Measurements from ENCODE around the gene BMP3.

The BMP3 gene

DNA sequence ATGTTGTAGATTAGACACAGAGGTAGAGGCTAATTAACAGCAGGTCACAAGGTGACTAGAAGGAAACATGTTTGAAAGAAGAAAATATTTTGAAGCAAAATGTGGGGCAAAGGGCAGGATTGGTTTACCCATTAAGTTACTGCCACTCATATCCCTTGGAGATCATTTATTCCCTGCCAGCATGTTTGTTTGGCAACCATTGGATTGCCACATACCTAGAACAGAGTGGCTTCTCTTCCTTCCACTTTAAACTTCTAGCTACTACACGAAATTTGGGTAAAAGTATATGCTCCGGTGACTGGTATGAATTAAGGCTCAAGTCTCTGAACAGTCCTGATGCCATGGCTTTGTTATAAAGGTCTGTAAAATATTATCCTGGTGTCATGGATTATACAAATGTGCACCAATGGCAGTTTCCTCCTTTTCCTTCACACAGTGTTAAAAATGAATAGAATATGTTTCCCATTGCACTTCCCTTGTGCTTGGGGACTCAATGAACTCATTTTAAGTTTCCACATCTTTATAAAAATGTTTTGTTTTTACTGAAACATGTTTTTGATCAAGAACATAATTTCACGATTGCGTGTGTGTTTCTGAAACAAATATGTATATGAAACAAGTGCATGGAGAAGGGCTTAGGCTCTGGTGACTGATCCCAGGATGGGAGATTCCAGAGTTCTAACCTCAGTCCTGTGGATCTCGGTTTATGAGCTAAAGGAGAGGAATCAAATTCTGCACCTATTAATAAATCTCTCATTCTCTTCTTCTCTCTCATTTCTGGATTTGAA lies 12.3 kb downstream of the BMP3 start:
- no peak for DNase-seq

DNA sequence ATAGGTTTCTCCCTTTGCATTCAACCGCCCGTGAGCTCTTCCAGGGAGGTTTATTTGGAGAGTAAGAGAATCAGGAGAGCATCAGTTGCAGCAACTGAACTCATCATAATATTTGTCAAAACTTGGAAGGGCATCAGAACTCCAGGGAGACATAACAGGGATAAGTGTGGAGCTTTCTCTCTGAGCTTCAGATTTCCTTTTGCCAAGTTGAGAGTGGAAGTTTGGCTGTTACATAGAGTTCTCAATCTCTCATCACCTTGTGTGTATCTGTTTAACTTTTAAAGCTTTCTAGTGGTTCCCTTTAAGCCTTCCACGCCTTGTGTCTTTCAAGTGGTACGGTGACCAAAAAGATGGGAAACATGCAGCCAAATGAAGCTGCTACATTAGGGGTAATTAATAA lies 18.8 kb downstream of the BMP3 start:
- no peak for DNase-seq

DNA sequence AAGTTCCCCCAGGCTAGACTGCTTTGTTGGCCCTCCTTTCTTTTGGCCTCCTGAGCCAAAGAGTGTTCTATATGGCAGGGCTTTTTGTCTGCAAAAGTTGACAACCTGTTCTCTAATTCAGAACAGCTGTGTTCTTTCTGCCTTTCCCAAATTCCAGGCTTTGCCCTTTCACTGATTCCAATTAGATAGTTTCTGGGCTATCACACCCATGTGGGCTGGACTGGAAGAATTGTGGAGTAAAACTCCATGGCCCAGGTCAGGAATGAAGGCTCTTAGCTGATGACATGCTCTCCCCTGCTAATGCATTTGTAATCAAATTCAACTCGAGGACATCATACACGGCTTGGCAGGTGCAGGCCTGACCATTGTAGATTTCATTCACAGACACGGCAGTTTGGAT lies 19.4 kb downstream of the BMP3 start:
- no peak for DNase-seq

DNA sequence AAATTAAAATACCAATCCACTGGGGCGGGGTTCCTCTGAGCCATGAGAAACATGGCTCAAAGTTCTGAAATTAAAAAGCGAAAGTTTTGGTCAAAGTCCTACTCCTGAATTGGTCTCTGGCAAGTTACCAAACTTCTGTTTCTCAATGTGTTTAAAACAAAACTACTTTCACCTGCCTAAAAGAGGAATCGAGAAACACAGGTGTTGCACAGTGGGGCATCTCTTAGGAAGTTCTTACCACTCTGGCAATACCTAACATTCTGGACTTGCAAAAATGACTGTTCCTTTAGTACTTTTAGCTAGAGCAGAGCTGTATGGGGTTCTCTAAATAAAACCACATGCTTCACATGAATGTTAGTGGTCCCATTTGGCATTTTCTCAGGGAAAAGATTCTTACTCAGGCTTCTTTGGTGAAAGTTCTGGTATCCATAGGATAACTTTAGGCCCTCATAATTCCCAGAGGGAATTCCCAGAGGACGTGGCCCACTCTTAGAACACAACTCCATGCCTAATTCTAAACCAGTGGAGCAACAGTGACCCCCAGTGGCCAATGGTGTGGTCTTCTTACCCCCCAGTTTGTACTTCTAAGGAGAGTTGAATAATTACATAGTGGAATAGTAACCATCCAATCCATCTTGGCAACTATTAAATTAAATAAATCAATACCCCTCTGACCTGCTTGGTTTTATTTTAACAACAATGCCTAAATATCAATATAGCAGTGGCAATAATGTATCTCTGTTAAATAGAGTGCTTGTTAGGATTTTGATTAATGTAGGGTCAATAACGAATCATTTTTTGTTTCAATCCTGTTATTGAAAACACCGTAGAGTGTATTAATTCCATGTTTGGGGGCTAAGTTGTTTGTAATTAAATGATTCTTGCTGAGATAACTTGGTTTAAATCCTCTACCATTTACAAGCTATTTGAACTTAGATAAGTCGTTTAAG lies 21.9 kb downstream of the BMP3 start:
- peak; percentile 10 for DNase-seq

DNA sequence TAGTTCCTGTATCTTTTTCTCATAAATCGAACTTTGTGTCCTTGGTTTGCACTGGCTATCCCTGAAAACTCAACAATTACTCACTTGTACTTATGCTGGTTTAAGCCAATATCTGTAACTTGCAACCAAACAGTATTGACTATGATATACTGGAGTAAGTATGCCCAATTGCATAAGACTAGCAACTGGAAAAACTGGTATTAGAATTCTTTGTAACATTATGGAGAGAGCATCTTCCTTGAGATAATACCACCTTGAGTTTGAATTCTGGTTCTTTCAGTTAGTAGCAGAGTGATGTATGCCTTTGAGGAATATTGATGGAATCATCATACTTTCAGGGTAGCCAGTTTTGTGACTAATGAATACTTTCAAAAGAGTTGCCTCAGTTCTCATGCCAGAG lies 28.1 kb downstream of the BMP3 start:
- DNase-seq = no peak

DNA sequence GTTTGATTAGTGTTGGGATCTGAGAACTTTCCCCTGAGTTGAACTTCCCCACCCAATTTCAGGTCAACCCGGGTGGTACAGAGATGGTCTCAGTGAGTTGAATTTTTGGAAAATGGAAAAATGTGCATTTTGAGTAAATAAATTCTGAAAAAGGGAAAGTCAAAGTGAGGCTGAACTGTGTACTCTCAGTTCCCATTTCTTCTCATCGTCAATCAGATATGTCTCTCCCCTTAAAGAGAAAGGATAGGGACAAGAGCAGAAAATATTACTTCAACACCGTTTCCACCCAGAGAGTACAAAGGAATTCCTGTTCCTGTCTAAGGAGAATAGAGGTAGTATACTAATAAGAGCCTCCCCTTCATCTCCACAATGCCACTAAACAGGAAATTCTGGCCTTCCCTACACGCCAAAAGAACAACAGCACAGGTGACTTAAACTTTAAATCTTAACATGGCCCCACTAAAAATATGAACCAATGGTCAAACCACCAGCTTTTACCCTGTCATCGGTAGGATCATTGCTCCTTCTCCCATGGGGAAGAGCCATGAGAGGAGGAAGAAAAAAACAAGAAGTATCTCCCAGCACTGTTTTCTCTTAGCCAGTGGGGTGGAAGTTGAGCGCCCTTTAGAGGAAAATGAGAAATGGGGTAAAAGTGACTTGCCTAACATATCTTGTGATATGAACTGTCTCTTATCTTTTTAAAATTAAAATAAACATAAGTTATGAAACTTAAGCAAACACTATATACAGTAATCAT lies 30.3 kb downstream of the BMP3 start:
- DNase-seq = no peak

DNA sequence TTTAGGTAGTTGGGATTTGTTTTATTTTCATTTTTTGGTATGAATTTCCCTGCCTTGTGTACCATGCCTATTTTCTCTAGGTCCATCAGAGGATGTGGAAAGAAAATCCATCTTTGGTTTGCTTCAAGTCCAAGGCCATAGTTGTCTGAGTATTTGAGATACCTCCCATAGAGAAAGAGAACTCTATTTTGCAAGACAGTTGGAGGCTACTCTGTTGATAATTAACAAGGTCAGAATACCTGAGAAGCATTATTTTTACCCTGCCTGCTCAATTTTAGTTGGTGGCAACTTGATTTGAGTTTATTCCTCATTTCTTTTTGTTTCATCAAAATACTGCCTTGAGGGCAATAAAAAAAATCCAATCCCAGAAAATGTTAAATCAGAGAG lies 30.8 kb downstream of the BMP3 start:
- no peak for DNase-seq

DNA sequence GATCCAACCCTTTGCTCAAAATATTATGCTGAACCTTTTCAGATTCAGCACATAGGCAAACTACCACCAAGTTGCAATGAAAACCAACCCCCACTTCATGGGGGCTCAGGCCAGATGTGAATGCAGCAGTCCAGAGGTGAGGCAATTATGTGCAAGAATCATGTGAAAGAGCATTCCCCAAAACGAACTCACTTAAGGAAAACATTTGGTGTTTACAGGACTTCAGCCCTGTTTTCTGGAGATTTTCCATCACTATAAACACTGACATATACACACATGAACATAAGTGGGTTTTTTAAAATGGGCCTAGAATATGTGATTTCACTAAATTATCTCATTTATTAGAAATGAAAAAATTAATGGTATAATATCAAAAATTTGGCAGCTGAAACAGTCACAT lies 31.5 kb downstream of the BMP3 start:
- DNase-seq = no peak

DNA sequence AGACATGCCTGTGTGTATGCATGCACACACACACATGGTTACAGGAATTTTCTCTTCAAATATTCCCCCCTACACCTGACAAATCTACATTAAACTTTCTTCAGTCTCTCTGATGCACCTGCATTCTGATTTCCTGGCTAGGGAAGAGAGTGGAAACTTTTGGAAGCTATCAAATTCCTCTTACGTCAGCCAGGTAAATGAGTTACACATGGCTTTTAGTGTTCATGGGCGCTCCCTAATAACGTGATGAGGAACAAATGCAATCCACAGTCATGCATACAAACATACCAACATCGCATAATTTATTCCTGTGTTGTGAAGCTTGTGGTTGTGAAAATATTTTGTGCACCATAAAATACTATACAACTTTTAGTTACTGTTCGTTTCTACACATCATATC lies 34.9 kb downstream of the BMP3 start:
- no peak for DNase-seq

DNA sequence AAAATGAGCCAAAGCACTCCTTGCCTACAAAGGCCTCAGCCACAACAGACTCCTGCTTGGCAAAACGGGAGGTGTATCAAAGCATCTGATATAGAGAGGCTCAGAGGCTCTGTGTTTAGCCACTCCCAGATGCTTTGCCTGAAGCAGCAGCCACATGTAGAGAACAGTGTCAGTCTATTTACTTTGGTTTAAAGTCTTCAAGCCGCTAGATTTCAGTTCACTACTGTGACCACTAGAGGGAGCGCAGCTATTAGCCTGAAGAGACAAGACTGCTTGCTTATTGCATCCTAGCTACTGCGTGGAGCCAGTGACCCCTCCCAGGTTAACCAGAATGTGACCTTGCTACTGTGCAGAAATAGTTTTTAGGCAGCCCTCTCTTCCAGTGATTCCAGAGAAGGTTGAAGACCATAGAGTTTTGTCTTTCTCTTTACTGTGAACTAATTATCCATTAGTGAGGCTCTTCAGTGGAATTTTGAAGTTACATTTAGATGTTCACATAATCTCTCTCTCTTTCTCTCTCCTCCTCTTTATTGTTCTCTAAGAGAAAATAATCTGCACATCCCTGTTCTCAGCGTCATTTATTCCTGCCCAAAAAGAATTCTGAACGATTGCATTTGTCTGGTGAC lies 39.3 kb downstream of the BMP3 start:
- DNase-seq = peak; percentile 56

DNA sequence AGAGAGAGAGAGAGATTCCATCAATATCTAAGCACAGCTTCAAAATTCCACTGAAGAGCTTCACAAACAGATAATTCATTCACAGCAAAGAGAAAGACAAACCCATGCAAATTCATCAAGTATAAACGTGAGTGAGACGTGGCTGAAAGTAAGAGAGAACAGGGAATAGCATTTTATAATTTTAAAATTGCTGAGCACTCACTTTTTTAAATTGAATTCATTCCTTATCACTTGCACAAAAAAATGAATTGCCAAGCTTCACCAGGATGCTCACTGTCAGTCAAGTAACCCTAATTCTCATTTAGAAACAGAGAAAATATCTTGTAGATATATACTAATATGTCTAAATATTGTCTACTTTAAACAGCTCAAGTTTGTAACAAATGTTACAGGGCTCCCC lies 40.5 kb downstream of the BMP3 start:
- DNase-seq = no peak

DNA sequence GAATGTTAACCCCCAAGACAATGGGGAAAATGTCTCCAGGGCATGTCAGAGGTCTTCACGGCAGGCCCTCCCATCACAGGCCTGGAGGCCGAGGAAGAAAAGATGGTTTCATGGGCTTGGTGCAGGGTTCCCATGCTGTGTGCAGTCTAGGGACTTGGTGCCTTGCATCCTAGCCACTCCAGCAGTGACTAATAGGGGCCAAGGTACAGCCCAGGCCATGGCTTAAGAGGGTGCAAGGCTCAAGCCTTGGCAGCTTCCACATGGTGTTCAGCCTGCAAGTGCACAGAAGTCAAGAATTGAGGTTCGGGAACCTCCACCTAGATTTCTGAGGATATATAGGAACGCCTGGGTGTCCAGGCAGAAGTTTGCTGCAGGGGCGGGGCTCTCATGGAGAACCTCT lies 50.6 kb downstream of the BMP3 start:
- no peak for DNase-seq

DNA sequence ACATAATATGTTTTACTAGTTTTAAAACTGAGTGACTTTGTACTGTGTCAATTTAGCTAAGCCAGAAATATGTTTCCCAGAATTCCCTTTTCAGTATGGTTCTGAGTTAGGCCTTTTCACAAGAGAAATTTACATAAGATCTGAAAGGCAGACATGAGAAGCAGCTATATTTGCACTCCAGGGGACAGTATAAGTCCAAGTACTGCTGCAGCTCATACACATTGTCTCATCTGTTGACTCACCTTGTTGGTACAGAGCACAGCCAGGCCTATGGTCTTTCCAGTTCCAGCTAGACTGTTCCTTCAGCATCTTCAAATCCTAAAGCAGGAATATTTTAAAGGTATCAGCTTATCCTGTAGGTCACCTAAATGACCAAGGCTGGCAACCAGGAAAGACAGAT lies 53.5 kb downstream of the BMP3 start:
- no peak for DNase-seq

DNA sequence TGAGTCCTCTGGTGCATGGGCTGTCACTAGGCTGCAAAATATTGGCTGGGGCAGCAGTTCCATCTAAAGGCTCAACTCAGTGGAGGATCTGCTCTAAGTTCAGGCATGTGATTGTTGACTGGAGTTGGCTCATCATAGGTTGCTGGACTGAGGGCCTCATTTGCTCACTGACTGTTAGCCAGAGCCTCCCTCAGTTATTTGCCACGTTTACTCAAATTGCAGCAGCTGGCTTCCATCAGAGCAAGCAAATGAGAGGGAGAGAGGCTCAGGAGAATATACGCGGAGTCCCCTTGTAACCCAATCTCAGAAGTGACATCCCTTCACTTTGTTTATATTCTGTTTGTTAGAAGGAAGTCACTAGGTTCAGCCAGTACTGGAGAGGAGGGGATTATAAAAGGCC lies 54.1 kb downstream of the BMP3 start:
- DNase-seq = no peak

DNA sequence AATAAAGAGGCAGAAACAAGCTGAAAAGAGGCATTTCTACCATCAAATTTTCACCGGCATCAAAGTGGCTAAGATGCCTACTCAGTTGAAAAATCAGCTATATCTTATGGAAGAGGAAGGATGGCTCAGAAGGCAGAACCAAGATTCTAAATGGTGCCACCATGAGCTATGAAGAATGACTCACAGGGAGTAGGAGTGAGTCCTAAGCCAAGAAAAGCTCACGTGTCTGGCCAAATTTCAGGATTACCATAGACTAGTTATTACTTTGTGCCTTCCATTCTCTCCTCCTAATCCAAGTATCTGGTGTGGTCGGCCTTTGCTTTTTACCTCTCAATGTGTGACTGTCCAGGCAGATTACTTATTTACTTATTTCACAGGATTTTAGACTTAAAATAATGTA lies 54.8 kb downstream of the BMP3 start:
- no peak for DNase-seq

DNA sequence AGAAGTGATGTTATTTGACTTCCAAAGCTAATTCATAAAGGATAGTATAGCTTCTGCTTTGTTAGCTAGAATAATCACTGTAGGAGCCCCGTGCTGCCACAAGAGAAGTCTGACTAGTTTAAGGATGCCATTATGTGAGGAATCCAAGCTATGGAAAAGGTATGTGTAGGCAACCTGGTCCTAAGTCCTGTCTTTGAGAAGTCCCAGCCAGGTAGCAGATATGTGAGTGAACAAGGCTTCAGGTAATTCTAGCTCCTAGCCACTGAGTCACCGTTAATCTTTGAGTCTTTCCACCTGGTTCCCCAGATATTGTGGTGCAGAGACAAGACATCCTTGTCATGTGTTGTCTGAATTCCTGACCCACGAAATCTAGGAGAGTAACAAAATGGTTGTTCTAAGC lies 55.5 kb downstream of the BMP3 start:
- no peak for DNase-seq

DNA sequence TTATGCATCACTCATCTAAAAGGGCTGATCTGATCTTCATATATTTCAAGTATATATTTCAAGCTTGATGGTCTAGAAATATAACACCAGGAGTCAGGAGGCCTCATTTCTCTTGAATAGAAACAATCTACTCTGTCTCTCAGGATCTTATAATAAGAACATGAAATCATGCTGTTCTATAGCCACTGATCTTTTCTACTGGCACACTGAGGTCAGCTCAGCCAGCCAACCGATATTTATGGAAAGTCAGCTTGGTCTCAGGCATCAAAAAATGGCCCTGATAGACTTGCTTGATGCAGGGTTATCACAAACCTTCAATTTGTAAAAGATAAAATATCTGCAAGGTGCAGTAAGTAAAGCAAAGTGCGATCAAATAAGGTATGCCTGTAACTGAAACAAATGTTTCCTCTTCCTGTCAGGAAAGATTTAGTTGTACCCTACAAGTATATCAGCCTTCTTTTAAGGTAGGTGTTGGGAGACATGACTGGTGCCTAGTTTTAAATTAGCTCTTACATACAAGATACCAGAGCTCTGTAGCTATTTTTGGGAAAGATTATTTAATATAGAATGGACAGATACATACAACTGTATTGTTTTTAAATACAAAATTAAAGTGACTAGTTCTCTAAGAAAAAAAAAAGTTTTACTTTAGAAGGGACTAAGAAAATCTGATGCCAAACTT lies 63.4 kb downstream of the BMP3 start:
- no peak for DNase-seq

DNA sequence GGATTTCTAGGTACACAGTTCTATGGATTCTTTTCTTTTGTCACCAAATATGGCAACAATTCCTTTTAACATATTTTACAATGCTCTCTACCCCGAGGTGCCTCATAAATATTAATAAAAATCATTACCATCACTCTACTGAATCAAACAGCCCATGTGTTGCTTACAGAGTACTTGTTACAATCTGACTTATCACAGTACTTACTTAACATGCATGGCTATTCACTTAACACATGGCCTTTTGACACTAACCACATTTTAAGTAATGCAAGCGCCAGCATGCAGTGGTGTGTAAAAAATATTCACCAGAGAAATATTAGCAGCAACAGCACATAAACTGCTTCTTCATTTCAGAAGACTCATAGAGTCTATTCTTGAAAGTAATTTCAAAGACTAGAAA lies 64.9 kb downstream of the BMP3 start:
- no peak for DNase-seq

DNA sequence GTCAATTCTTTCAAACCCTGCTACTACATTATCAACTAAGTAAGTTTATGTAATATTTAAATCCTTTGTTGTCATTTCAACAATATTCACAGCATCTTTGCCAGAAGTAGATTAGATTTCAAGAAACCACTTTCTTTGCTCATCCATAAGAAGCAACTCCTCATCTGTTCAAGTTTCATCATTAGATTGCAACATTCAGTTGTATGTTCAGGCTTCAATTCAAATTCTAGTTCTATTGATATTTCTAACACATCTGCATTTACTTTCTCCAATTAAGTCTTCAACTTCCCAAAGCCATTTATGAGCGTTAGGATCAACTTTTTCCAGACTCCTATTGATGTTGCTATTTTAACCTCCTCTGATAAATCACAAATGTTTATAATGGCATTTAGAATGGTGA lies 66.1 kb downstream of the BMP3 start:
- no peak for DNase-seq

DNA sequence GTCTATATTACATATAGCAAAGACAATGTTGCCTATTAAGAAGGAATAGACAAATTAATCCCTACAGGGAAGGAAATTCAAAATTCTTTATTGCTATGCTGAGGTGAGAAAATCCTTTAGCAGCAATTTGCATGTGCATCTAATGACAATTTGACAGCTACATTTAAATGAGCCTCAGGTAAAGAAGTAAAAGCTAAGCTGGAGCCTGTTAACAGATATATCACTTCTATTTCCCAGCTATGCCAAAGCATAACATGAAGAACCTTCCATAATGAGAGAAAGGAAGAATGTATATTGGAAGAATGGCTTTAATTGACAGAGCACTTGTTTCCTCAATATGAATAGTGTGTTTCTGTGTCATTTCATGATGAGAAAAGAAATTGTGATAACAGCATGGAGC lies 71.6 kb downstream of the BMP3 start:
- no peak for DNase-seq

DNA sequence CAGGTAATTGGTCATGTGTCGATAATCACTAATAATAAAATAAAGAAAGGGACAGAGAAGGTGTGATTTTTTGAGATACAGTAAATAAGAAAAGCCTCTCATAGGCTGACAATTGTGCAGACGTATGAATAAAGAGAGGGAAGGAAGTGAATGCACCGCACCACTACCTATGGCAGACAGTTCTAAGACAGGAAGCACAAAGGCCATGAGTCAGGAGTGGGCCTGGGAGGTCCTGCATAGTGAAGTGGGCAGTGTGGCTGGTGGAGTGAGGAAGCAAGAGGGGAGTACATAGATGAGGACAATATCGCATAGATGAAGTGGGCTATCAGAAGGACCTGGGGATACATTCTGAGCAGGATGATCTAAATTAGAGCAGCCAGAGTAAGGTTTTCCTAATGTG lies 75.6 kb downstream of the BMP3 start:
- no peak for DNase-seq

Data from NCI-H526 treated with DMSO at 0.1 percent for 48 hours (cell line).